Measurements from ENCODE around the gene LRP1B.

Gene LRP1B

GRCh38 chr2:141038341-141038740 lies 1092.5 kb downstream of the LRP1B start:
- H3K79me2 ChIP-seq (ENCODE audit: insufficient read depth, low read length) = no peaks in the 10 kb centered on the region
- TF ChIP-seq EZH2phosphoT487 (IDR thresholded peaks at IDR 0.05; ENCODE audit: borderline replicate concordance) = no peak
- TF ChIP-seq CTCF (conservative IDR thresholded peaks at IDR 0.05; ENCODE audit: low read length) = no peak
- H3K4me1 ChIP-seq (ENCODE audit: insufficient read depth, low read length, poor library complexity, severe bottlenecking) = no peaks in the 10 kb centered on the region
- no peaks in the 10 kb centered on the region for H3K9me3 ChIP-seq (ENCODE audit: insufficient read depth, low read depth, low read length)
- no peak overlapping the region for H2AFZ ChIP-seq (ENCODE audit: low read length)
- H4K20me1 ChIP-seq (ENCODE audit: insufficient read depth, low read length, poor library complexity, severe bottlenecking) = no peaks in the 10 kb centered on the region
- no peaks in the 10 kb centered on the region for H3F3A ChIP-seq (ENCODE audit: low read depth)
- H3K9me2 ChIP-seq (replicated peaks; ENCODE audit: low read depth, low read length) = no peaks in the 10 kb centered on the region
- no peak overlapping the region for H3K4me2 ChIP-seq (ENCODE audit: low read depth, low read length, poor library complexity, severe bottlenecking)
- no peaks in the 10 kb centered on the region for H3K36me3 ChIP-seq (ENCODE audit: insufficient read depth, low read length)
- H3K4me3 ChIP-seq (ENCODE audit: low read length, poor library complexity, severe bottlenecking) = no peak overlapping the region
- no peak overlapping the region for H3K9ac ChIP-seq (ENCODE audit: low read depth, low read length, poor library complexity, severe bottlenecking)
- no peaks in the 10 kb centered on the region for H3K27me3 ChIP-seq (ENCODE audit: insufficient read depth, low read length, poor library complexity, severe bottlenecking)

- H3K9ac ChIP-seq (ENCODE audit: low read depth, low read length, poor library complexity, severe bottlenecking) = no peak overlapping the region
- no peaks in the 10 kb centered on the region for H3K79me2 ChIP-seq (ENCODE audit: insufficient read depth, low read length)
- H3K4me3 ChIP-seq (ENCODE audit: low read length, poor library complexity, severe bottlenecking) = no peak overlapping the region
- no peaks in the 10 kb centered on the region for H3K9me2 ChIP-seq (replicated peaks; ENCODE audit: low read depth, low read length)
- H3K27me3 ChIP-seq (ENCODE audit: insufficient read depth, low read length, poor library complexity, severe bottlenecking) = no peaks in the 10 kb centered on the region
- no peaks in the 10 kb centered on the region for H4K20me1 ChIP-seq (ENCODE audit: insufficient read depth, low read length, poor library complexity, severe bottlenecking)
- H3F3A ChIP-seq (ENCODE audit: low read depth) = no peaks in the 10 kb centered on the region
- no peaks in the 10 kb centered on the region for H3K9me3 ChIP-seq (ENCODE audit: insufficient read depth, low read depth, low read length)
- H3K4me2 ChIP-seq (ENCODE audit: low read depth, low read length, poor library complexity, severe bottlenecking) = no peak overlapping the region
- H3K4me1 ChIP-seq (ENCODE audit: insufficient read depth, low read length, poor library complexity, severe bottlenecking) = no peaks in the 10 kb centered on the region
- no peaks in the 10 kb centered on the region for H3K36me3 ChIP-seq (ENCODE audit: insufficient read depth, low read length)
- no peak overlapping the region for H2AFZ ChIP-seq (ENCODE audit: low read length)
- TF ChIP-seq CTCF (conservative IDR thresholded peaks at IDR 0.05; ENCODE audit: low read length) (no peak), EZH2phosphoT487 (IDR thresholded peaks at IDR 0.05; ENCODE audit: borderline replicate concordance) (no peak)
These were observed 1093.5 kb downstream of the LRP1B start for GRCh38 chr2:141037361-141037760.

- H3K79me2 ChIP-seq (ENCODE audit: insufficient read depth, low read length) = no peaks in the 10 kb centered on the region
- no peak overlapping the region for H3K4me3 ChIP-seq (ENCODE audit: low read length, poor library complexity, severe bottlenecking)
- H3K9me3 ChIP-seq (ENCODE audit: insufficient read depth, low read depth, low read length) = no peaks in the 10 kb centered on the region
- H2AFZ ChIP-seq (ENCODE audit: low read length) = no peak overlapping the region
- no peaks in the 10 kb centered on the region for H4K20me1 ChIP-seq (ENCODE audit: insufficient read depth, low read length, poor library complexity, severe bottlenecking)
- H3K27me3 ChIP-seq (ENCODE audit: insufficient read depth, low read length, poor library complexity, severe bottlenecking) = no peaks in the 10 kb centered on the region
- no peaks in the 10 kb centered on the region for H3F3A ChIP-seq (ENCODE audit: low read depth)
- TF ChIP-seq EZH2phosphoT487 (IDR thresholded peaks at IDR 0.05; ENCODE audit: borderline replicate concordance) (no peak), CTCF (conservative IDR thresholded peaks at IDR 0.05; ENCODE audit: low read length) (no peak)
- no peaks in the 10 kb centered on the region for H3K36me3 ChIP-seq (ENCODE audit: insufficient read depth, low read length)
- no peaks in the 10 kb centered on the region for H3K4me1 ChIP-seq (ENCODE audit: insufficient read depth, low read length, poor library complexity, severe bottlenecking)
- H3K9ac ChIP-seq (ENCODE audit: low read depth, low read length, poor library complexity, severe bottlenecking) = no peak overlapping the region
- no peak overlapping the region for H3K4me2 ChIP-seq (ENCODE audit: low read depth, low read length, poor library complexity, severe bottlenecking)
- no peaks in the 10 kb centered on the region for H3K9me2 ChIP-seq (replicated peaks; ENCODE audit: low read depth, low read length)
These were observed 1094.9 kb downstream of the LRP1B start for GRCh38 chr2:141035846-141036420.
